Large intestine (tissue), 3 donors: ENCODE measurements around the gene GPER1. TPM values are rescaled to one million over a fixed set of nuclear protein-coding genes. Genes with fewer than 3 reads are reported as not detected.

Experiments used
- DNase-seq, 2 donors: peaks; one replicate each; pipeline versions ENCODE4 v3.0.0 to v3.0.0-alpha.2; 2013
- H3K27ac ChIP-seq: one replicate; pipeline ENCODE4 v1.5.1; 2013; ENCODE audit warnings: low read length
- H3K27me3 ChIP-seq: 2 replicates; pipeline ENCODE4 v1.6.1; 2013; ENCODE audit warnings: low read length; ENCODE audit not compliant: control insufficient read depth, insufficient read depth
- H3K36me3 ChIP-seq: 2 replicates; pipeline ENCODE4 v1.6.1; 2013; ENCODE audit warnings: low read length; ENCODE audit not compliant: control insufficient read depth, insufficient read depth
- H3K4me1 ChIP-seq: one replicate; pipeline ENCODE4 v1.6.1; 2013; ENCODE audit warnings: low read length; ENCODE audit not compliant: control insufficient read depth, insufficient read depth
- H3K4me3 ChIP-seq: one replicate; pipeline ENCODE4 v1.5.1; 2013; ENCODE audit warnings: low read length
- H3K9me3 ChIP-seq: one replicate; pipeline ENCODE4 v1.6.1; 2013; ENCODE audit warnings: mild to moderate bottlenecking, low read depth, low read length, moderate library complexity; ENCODE audit not compliant: control insufficient read depth
- WGBS: methylation state at CpG from one replicate; pipeline ENCODE4 v1.1.5; 2013; ENCODE audit warnings: low lambda C conversion rate; ENCODE audit not compliant: insufficient coverage; 5-methylcytosine and 5-hydroxymethylcytosine counted together
- polyA plus RNA-seq: library from polyadenylated mRNA; unstranded; fragments of 120-200 nt; gene quantifications from one replicate; pipeline ENCODE4 v1.2.1, GENCODE V29; 2013

Gene GPER1
- polyA plus RNA-seq, 1 donor, result 1.1 TPM

DNA sequence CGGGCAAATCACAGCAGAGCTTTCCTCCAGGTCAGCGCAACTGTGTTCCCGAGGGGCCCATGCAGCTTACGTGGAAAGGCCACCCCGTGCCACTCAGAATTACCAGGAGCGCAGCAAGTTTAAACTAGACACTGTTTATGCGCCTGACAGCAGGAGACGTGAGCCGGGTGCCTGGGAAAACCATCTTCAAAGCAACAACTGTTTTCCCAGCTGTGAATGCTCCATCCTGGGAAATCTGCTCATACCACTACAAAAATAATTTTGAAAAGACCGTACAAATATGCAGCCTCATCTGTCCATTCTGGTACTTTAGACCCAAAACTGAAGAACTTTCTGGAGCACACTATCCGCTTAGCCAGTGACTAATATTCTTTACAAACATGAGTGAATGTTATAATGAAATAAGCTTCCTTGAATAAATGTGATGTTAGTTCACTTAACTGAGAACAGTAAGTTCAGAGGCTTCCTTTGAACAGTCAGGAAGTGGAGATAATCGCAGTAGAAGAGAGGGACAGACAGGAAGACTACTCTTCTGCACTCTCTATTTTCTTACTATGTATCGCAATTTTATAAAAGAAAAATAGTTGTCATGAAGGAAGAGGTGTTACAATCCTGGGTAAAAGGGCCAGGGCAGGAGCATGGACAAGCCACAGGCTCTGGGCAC lies 16.7 kb downstream of the GPER1 start:
- Histone ChIP-seq H3K27ac (no peak overlapping the region), H3K9me3 (peaks cover 3% of the 10 kb centered on the region), H3K36me3 (no peaks in the 10 kb centered on the region), H3K4me3 (no peak overlapping the region), H3K27me3 (no peaks in the 10 kb centered on the region), H3K4me1 (peaks cover 3% of the 10 kb centered on the region)
- 100% methylated on average over 1 of the region's 13 CpGs for WGBS
- DNase-seq, result no peak

DNA sequence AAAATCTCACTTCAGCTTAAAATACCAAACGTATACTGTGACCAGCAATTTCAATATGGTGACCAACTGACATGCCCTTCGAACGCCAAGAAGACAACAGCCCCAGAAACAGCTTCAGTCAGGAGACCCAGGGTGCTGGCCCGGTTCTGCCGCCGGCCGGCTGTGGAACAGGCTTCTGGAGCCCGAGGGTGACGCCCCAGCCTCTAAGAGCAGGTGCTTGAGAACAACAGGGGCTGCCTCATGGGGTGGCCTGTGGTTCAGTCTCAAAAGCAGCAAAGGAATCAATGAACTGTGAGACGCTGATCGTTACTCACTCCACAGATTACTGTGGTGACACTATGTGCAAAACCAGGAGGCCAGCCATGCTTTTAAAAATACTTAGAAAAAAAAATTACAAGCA lies 17.3 kb downstream of the GPER1 start:
- H3K4me3 ChIP-seq, result no peak overlapping the region
- H3K9me3 ChIP-seq, result peaks cover 3% of the 10 kb centered on the region
- no peaks in the 10 kb centered on the region for H3K27me3 ChIP-seq
- H3K4me1 ChIP-seq, result peaks cover 3% of the 10 kb centered on the region
- no peaks in the 10 kb centered on the region for H3K36me3 ChIP-seq
- H3K27ac ChIP-seq, result no peak overlapping the region
- no peak for DNase-seq
- no CpG with 5 or more reads among the region's 11 CpGs for WGBS

DNA sequence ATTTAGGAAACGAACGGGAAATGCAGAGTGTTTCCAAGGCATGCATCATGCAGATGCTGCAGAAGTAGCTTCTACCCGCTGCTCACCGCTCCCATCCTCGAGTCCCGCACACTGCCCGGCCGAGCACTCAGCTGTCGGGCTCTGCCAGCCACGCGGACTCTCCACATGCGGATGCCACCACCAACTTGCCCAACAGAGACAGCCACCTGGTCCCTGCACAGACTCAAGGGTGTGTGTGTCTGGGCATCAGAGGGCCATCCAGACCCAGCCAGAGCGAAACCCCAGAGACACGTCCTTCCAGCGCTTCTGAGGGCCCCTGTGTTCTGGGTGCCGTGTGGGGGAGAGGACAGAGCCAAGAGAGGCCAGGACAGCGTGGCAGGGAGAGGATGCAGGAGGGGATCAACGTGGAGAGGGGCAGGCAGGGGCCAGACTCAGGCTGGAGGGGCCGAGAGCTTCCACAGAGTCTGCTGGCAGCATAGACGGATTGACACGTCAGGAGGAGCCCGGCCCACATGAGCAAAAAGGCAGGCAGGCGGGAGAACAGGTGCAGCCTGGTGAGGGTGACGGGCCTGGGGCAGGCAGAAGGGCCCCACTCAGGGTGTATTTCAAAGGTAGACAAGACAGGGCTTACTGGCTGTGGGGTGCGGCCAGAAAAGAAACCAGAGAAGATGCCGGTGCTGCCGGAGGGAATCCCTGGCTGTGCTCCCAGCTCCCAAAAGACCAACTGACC lies 18.3 kb downstream of the GPER1 start:
- no peak for DNase-seq
- WGBS, result no CpG with 5 or more reads among the region's 27 CpGs
- no peak overlapping the region for H3K4me3 ChIP-seq
- no peaks in the 10 kb centered on the region for H3K27me3 ChIP-seq
- no peaks in the 10 kb centered on the region for H3K4me1 ChIP-seq
- no peak overlapping the region for H3K27ac ChIP-seq
- no peaks in the 10 kb centered on the region for H3K36me3 ChIP-seq
- H3K9me3 ChIP-seq, result peaks cover 3% of the 10 kb centered on the region

DNA sequence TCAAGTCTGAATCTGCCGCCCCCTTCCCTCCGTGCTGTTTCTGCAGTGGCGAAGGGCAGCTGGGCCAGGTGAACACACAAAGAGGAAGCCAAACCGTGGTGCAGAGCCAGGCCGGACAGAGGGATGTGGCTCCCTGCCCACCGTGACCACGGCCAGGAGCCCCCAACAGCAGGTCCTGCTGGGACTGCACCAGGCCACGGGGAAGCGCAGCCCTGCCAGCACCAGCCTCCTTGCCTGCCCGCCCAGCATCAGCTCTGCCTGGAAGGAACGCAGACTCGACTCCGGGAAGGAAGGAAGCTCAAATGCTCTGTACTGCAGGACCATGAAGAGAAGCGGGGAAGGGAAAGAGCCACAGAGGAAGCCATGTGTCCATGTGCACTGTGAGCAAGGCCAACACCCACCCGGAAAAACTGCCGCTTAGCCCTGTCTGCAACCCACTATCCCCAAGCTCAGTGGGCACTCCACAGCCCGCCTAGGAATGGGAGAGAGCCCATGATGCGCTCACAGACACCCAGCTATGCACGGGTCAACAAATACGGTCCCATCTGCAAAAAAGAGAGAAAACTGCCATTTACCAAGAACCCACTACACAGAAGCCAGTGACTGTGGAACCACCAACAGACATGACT lies 19.0 kb downstream of the GPER1 start:
- WGBS, result no CpG with 5 or more reads among the region's 20 CpGs
- no peaks in the 10 kb centered on the region for H3K9me3 ChIP-seq
- H3K27ac ChIP-seq, result no peak overlapping the region
- DNase-seq, result no peak
- H3K27me3 ChIP-seq, result no peaks in the 10 kb centered on the region
- no peaks in the 10 kb centered on the region for H3K4me1 ChIP-seq
- no peak overlapping the region for H3K4me3 ChIP-seq
- no peaks in the 10 kb centered on the region for H3K36me3 ChIP-seq

DNA sequence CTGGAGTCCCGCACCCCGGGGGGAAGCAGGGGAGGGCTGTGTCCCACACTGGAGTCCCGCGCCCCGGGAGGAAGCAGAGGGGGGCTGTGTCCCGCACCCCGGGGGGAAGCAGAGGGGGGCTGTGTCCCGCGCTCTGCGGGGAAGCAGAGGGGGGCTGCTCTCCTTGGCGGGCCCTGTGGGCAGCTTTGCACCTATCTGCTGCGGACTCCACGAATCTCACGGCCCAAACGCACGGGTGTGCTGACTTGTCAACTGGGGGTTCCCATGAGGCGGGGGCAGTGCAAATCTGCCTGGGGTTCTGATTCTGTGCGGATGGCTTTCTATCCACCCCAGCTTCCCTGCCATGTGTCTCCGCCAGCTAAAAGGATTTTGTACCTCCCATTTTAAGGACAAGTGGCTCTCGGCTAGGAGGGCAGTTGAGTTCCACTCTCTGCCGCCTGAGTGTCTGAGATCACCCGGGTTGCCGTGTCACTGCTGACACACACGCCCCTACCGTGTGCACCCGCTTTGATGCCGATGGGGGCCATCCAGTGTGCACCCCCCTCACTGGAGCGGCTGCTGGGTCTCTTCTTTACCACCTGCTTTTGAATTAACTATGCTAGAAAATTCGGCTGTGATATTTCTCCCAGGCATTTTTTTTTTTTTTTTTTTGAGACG lies 20.5 kb downstream of the GPER1 start:
- 100% methylated on average over 1 of the region's 30 CpGs for WGBS

DNA sequence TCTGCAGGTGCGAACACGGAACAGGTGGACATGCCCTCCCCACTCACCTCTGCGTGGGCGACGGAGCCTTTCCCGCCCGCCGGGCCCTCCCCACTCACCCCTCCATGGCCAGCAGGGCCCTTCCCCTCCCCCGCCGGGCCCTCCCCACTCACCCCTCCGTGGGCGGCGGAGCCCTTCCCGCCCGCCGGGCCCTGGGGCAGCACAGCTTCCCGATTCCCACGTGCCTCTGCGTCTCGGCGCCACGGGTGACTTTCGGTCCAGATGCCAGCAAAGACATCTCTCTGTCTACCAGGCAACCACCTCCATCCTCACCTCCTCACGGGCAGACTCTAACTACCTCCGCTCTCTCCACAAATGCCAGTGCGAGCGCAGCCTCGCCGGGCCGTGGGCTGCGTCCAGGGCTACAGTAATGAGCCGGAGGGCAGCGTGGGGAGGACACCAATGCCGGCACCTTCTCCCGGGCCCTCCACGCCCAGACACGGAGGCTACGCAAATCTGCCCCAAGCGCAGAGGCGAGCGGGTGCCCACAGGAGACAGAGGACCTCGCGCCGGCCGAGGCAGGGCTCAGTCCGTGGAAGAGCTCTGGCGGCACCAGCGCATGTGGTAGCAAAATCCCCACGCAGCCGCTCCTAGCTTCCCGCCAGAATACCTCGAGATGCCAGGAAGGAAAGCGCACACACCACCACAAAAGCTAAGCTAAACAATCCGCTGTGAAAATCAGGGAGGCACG lies 21.8 kb downstream of the GPER1 start:
- 100% methylated on average over 6 of the region's 55 CpGs for WGBS

More for the DNA sequence above, 20.5 kb downstream of the GPER1 start:
- Histone ChIP-seq H3K4me1 (no peaks in the 10 kb centered on the region), H3K9me3 (no peaks in the 10 kb centered on the region), H3K27me3 (no peaks in the 10 kb centered on the region), H3K4me3 (no peak overlapping the region), H3K36me3 (peaks cover 2% of the 10 kb centered on the region), H3K27ac (no peak overlapping the region)
- no peak for DNase-seq

DNA sequence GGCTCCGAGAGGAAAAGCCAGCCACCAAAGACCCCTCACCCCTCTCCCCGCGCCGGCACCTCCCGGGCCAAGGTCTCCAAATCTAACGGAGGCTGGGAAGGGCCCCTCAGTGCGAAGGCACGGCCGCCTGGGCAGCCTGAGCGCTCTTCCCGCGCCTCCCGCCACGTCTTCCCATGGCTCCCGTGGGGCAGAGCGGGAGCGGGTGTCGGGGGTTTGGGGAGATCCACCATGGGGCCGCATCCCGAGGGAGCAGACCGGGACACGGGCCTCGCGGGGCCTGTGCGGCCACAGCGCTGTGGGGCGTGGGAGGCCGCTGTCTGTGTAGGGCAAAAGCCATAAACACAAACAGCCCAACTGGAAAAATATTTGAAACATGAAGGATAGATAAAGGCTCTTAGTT lies 22.4 kb downstream of the GPER1 start:
- Histone ChIP-seq H3K4me3 (no peak overlapping the region), H3K4me1 (no peaks in the 10 kb centered on the region), H3K9me3 (no peaks in the 10 kb centered on the region), H3K27ac (no peak overlapping the region), H3K36me3 (peaks cover 3% of the 10 kb centered on the region), H3K27me3 (no peaks in the 10 kb centered on the region)
- WGBS, result no CpG with 5 or more reads among the region's 28 CpGs
- no peak for DNase-seq

More for the DNA sequence above, 21.8 kb downstream of the GPER1 start:
- no peak for DNase-seq
- H3K36me3 ChIP-seq, result peaks cover 3% of the 10 kb centered on the region
- H3K4me3 ChIP-seq, result no peak overlapping the region
- no peak overlapping the region for H3K27ac ChIP-seq
- H3K27me3 ChIP-seq, result no peaks in the 10 kb centered on the region
- no peaks in the 10 kb centered on the region for H3K4me1 ChIP-seq
- no peaks in the 10 kb centered on the region for H3K9me3 ChIP-seq

DNA sequence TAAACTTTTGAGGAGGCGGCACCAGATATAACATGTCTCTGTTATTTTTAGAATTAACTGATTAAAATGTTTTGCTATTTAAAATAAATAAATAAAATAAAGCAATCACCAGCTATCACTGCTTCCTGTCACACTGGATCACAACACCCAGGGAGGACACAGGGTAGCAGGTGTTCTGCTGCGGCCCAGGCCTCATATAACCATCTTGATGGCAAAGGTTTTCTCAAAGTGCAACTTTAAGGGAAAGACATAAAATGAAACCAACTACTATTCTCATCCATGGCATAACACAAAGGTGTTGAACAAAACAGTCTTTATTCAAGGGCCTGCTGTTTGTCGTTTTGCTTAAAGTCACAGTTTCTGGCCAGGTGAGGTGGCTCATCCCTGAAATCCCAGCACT lies 23.2 kb downstream of the GPER1 start:
- Histone ChIP-seq H3K4me1 (no peaks in the 10 kb centered on the region), H3K4me3 (no peak overlapping the region), H3K36me3 (peaks cover 3% of the 10 kb centered on the region), H3K27me3 (no peaks in the 10 kb centered on the region), H3K27ac (no peak overlapping the region), H3K9me3 (no peaks in the 10 kb centered on the region)
- no peak for DNase-seq
- no CpG with 5 or more reads among the region's 3 CpGs for WGBS

DNA sequence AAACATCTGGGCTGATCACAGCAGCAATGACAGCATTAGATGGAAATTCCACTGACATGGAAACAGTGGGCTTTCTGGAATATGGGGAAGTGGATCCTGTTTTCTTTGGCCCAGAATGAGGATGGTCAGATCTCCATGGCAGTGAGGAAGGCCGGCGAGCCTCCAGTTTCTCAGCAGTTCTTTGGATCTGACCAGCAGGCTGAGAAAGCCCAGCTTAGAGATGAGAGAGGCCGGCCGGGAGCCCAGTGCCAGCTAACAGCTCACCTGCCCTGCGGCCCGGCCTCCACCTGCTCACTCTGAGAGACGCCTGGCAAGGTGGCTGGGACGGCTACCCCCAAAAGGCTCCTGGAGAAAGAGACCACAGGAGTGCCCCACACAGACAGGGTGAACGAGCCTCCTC lies 24.2 kb downstream of the GPER1 start:
- WGBS, result no CpG with 5 or more reads among the region's 9 CpGs
- peaks cover 3% of the 10 kb centered on the region for H3K36me3 ChIP-seq
- H3K4me1 ChIP-seq, result no peaks in the 10 kb centered on the region
- no peaks in the 10 kb centered on the region for H3K27me3 ChIP-seq
- no peak for DNase-seq
- H3K27ac ChIP-seq, result no peak overlapping the region
- no peaks in the 10 kb centered on the region for H3K9me3 ChIP-seq
- no peak overlapping the region for H3K4me3 ChIP-seq
